Mucosa of descending colon (tissue), 3 donors: ENCODE results near the gene GSK3A. TPM values are rescaled to one million over a fixed set of nuclear protein-coding genes. Genes with fewer than 3 reads are reported as not detected.

Experiments
- ATAC-seq: fragments of 200-7000 bp; cut with Tn5 transposase; one replicate; pipeline ENCODE4 v1.9.1; 2020; ENCODE audit warnings: mild to moderate bottlenecking, moderate library complexity
- DNase-seq, 3 donors: peaks; one replicate each; pipeline ENCODE4 v3.0.0-alpha.2; 2020
- H3K36me3 ChIP-seq: fragments of 200-600 bp; one replicate; pipeline ENCODE4 v1.8.0; 2021; ENCODE audit warnings: low read depth, mild to moderate bottlenecking
- H3K4me1 ChIP-seq: fragments of 200-600 bp; one replicate; pipeline ENCODE4 v1.8.0; 2021; ENCODE audit warnings: low read depth, mild to moderate bottlenecking
- H3K4me3 ChIP-seq: fragments of 200-600 bp; one replicate; pipeline ENCODE4 v1.8.0; 2021; ENCODE audit warnings: mild to moderate bottlenecking
- H3K9me3 ChIP-seq: fragments of 200-600 bp; one replicate; pipeline ENCODE4 v1.8.0; 2021; ENCODE audit warnings: mild to moderate bottlenecking
- intact Hi-C, 2 donors: fragments of 100-400 bp; cut with DNase I in 1 of 2; cut with micrococcal nuclease in 1 of 2; formaldehyde crosslinking; loops; one replicate each; pipeline versions ENCODE4 v1.11.0 to v1.11.1; 2022; cut with DNase I, micrococcal nuclease
- total RNA-seq, 3 donors: library from RNA; stranded (reverse); fragmentation: NEBNext Ultra II Directional in 2 of 3; extraction: Animal tissue kit (Norgen Biotek cat#: 25700) in 2 of 3; gene quantifications; one replicate each; pipeline versions ENCODE4 v1.2.1 to v1.2.4, GENCODE V29; 2021 to 2023
- TF ChIP-seq, protein P1 (sequence below): fragments of 200-600 bp; IDR thresholded peaks from one replicate; pipeline ENCODE4 v1.8.0; 2022; ENCODE audit warnings: antibody characterized with exemption, mild to moderate bottlenecking
- donor health status: DM: no; HTN: no; CAD: no; lungs with moderate emphysema.
- donor health status: DM: no; HTN: no; CAD: no.
- donor health status: DM: no; HTN: yes; CAD: no.

Gene GSK3A
- total RNA-seq, 3 donors from 2014 or later: 41.8 to 52.0 (median 46.9) TPM

DNA sequence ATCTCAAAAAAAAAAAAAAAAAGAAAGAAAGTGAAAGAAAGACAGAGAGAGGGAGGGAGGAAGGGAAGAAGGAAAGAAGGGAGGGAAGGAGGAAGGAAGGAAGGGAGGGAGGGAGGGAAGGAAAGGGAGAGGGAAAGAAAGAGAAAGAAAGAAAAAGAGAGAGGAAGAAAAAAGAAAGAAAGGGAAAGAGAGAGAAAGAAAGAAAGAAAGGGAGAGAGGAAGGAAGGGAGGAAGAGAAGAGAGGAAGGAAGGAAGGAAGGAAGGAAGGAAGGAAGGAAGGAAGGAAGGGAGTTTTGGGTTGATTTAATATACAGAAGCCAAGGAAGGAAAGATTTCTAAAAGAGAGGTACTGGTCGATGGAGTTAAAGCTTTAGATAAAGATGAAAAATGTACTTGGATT lies 53.7 kb downstream of the GSK3A start:
- intact Hi-C loops: no loop called here
- DNase-seq (no peak), ATAC-seq (no peak)
- Histone ChIP-seq H3K36me3 (no peaks in the 10 kb centered on the region), H3K9me3 (no peaks in the 10 kb centered on the region), H3K4me3 (no peak overlapping the region), H3K4me1 (peaks cover 29% of the 10 kb centered on the region)
- TF ChIP-seq, protein P1, sequence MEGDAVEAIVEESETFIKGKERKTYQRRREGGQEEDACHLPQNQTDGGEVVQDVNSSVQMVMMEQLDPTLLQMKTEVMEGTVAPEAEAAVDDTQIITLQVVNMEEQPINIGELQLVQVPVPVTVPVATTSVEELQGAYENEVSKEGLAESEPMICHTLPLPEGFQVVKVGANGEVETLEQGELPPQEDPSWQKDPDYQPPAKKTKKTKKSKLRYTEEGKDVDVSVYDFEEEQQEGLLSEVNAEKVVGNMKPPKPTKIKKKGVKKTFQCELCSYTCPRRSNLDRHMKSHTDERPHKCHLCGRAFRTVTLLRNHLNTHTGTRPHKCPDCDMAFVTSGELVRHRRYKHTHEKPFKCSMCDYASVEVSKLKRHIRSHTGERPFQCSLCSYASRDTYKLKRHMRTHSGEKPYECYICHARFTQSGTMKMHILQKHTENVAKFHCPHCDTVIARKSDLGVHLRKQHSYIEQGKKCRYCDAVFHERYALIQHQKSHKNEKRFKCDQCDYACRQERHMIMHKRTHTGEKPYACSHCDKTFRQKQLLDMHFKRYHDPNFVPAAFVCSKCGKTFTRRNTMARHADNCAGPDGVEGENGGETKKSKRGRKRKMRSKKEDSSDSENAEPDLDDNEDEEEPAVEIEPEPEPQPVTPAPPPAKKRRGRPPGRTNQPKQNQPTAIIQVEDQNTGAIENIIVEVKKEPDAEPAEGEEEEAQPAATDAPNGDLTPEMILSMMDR: no peak

DNA sequence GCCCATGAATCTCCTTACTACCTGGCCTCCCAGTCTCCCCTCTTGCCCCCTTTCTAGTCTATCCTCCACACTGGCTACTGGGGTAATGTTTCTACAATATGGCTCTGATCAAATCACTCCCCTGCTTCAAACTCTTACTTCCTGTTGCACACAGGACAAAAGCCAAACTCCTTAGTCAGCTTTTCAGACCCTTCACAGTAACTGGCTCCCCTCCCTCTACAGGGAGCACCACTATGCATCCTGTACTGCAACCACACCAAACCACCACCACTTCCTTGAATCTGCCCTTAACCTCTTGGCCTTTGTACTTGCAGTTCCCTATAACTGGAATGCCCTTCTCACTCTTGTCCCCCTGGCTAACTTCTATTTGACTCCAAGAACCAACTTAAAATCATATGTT lies 57.1 kb downstream of the GSK3A start:
- DNase-seq: peak in 1 of 3 donors; percentile 43
- peak; percentile 67 for ATAC-seq
- H3K4me3 ChIP-seq: no peak overlapping the region
- TF ChIP-seq, protein P1: no peak
- peaks cover 9% of the 10 kb centered on the region for H3K4me1 ChIP-seq
- intact Hi-C loops: no loop called here
- H3K9me3 ChIP-seq: no peaks in the 10 kb centered on the region
- H3K36me3 ChIP-seq: no peaks in the 10 kb centered on the region

DNA sequence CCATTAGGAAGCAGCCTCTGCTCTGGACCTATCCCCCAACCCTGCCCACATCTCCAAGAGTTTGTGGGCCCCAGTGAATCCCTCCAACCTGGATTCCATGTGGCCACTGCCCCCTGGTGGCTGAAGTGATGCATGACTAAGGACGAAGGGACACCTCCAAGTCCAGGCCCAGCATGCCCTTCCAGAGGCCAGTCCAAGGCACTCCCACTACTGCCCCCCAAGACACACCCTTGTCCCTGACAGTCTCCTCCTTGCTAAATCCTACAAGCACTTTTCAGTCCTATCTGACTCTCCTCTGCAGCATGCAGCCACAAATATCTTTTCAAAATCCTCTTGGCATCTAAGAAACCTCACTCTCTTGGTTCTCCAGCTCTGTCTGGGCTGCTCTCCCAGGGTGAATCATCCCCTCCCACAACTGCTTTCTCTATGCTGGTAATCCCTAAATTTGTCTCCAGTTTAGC lies 58.0 kb downstream of the GSK3A start:
- Histone ChIP-seq H3K9me3 (no peaks in the 10 kb centered on the region), H3K4me3 (no peak overlapping the region), H3K36me3 (no peaks in the 10 kb centered on the region), H3K4me1 (peaks cover 9% of the 10 kb centered on the region)
- intact Hi-C loops: loop anchor here (5.0 kb wide), 1 partner anchor 52 kb away; the partner anchor contains the start of gene POU2F2 (in 2 of the 2)
- TF ChIP-seq, protein P1: peak; percentile 81
- peak; percentile 86 for ATAC-seq
- peak; percentile 63 to 85 (median 76) for DNase-seq

Other genes with a start within 250 kb of the GSK3A start
- 1 to 10 TPM in 1 of 3 donors, not detected in 2; 8.3 TPM for gene ATP1A3, start 248.4 kb downstream of the GSK3A start, total RNA-seq
- 10 to 100 TPM in 1 of 3 donors, 1 to 10 TPM in 1, under 1 TPM in 1; 0.67 to 25.8 (median 2.0) TPM for gene GRIK5, start 172.4 kb downstream of the GSK3A start, total RNA-seq
- 10 to 100 TPM; 11.2 to 17.5 (median 17.0) TPM for gene ZNF574, start 166.4 kb downstream of the GSK3A start, total RNA-seq
- gene POU2F2, start 110.2 kb downstream of the GSK3A start, total RNA-seq: 1 to 10 TPM; 3.9 to 6.8 (median 6.1) TPM
- 10 to 100 TPM; 28.0 to 40.1 (median 35.7) TPM for gene DEDD2, start 24.9 kb downstream of the GSK3A start, total RNA-seq
- gene ZNF526, start 22.3 kb downstream of the GSK3A start, total RNA-seq: 10 to 100 TPM in 2 of 3 donors, 1 to 10 TPM in 1; 9.9 to 13.4 (median 10.4) TPM
- gene ERF, start 12.5 kb upstream of the GSK3A start, total RNA-seq: 10 to 100 TPM; 35.7 to 75.2 (median 42.0) TPM
- gene CIC, start 26.6 kb upstream of the GSK3A start, total RNA-seq: 10 to 100 TPM; 47.3 to 78.0 (median 50.0) TPM
- 1 to 10 TPM in 1 of 3 donors, not detected in 2; 1.0 TPM for gene PRR19, start 59.5 kb upstream of the GSK3A start, total RNA-seq
- gene PAFAH1B3, start 60.0 kb upstream of the GSK3A start, total RNA-seq: 10 to 100 TPM; 15.3 to 32.6 (median 22.9) TPM
- gene TMEM145, start 70.7 kb upstream of the GSK3A start, total RNA-seq: under 1 TPM in 2 of 3 donors, not detected in 1; 0.17 to 0.63 TPM
- gene MEGF8, start 83.0 kb upstream of the GSK3A start, total RNA-seq: 10 to 100 TPM; 17.6 to 27.0 (median 23.9) TPM
- gene CNFN, start 147.7 kb upstream of the GSK3A start, total RNA-seq: 1 to 10 TPM; 1.7 to 4.0 (median 3.6) TPM
- gene LIPE, start 184.8 kb upstream of the GSK3A start, total RNA-seq: 10 to 100 TPM in 2 of 3 donors, 1 to 10 TPM in 1; 7.9 to 11.7 (median 10.0) TPM
- gene CXCL17, start 200.3 kb upstream of the GSK3A start, total RNA-seq: not detected